Motor neuron (in vitro differentiated cells): Measurements from ENCODE around the gene TCF19. TPM values are rescaled to one million over a fixed set of nuclear protein-coding genes. Genes with fewer than 3 reads are reported as not detected.
A peak's percentile ranks its signal among the peaks of the same experiment; 100 is the strongest.

Experiments
- ATAC-seq, 8 experiments: fragments of 200-7000 bp; cut with Tn5 transposase; replicated peaks in 6 of 8; 2 replicates each; pipeline ENCODE4 v1.8.0; 2021; ENCODE audit warnings: mild to moderate bottlenecking in 8 of 8, moderate library complexity in 8 of 8
- H3K27ac ChIP-seq, 2 donors: fragments of 250-450 bp; sonication (Bioruptor Pico); 2 replicates each; pipeline ENCODE4 v1.9.0; 2021; ENCODE audit warnings: antibody characterized with exemption in 2 of 2, mild to moderate bottlenecking in 2 of 2, moderate library complexity in 1 of 2
- H3K4me1 ChIP-seq, 2 donors: fragments of 250-450 bp; sonication (Bioruptor Pico); replicated peaks in 1 of 2; 2 replicates each; pipeline ENCODE4 v1.6.1; 2021; ENCODE audit warnings: antibody characterized with exemption in 2 of 2, mild to moderate bottlenecking in 2 of 2, moderate library complexity in 1 of 2
- H3K4me3 ChIP-seq, 5 donors: fragments of 250-450 bp; sonication (Bioruptor Pico); 2 replicates each; pipeline ENCODE4 v1.9.0; 2021; ENCODE audit warnings: antibody characterized with exemption in 5 of 5, mild to moderate bottlenecking in 5 of 5, moderate library complexity in 4 of 5
- WGBS, 10 experiments: fragments of 450-650 bp; shearing (Covaris generic); methylation state at CpG; one replicate each; pipeline ENCODE4 v1.0.0; 2022; 5-methylcytosine and 5-hydroxymethylcytosine counted together
- in situ Hi-C, 9 experiments: fragments of 400-800 bp; cut with MboI; loops; one replicate each; pipeline ENCODE4 v1.15.0; 2021; ENCODE audit warnings: low sequenced_read_pairs in 9 of 9, low pct_unique_long_range_greater_than_20kb in 2 of 9; ENCODE audit not compliant: unreplicated experiment in 9 of 9
- total RNA-seq, 8 experiments: library from RNA; unstranded; fragments of 300-600 nt; gene quantifications; 2 replicates each; pipeline versions ENCODE4 v1.2.3 to v1.2.4, GENCODE V29; 2022

TCF19 gene
- total RNA-seq, 8 experiments from 2014 or later, result 0.36 to 14.7 (median 2.6) TPM

GRCh38 chr6:31210741-31211532, 52.5 kb downstream of the TCF19 start:
- H3K4me1 ChIP-seq, result peaks cover 0 to 13% of the 10 kb centered on the region in 2 donors
- H3K27ac ChIP-seq, result no peak overlapping the region
- ATAC-seq, result peak in 3 of 8 experiments; percentile 86 to 89 (median 89)
- H3K4me3 ChIP-seq, result no peak overlapping the region
- 28 to 86% (median 70%) methylated on average over 1 to 5 of the region's 5 CpGs; no CpG with 5 or more reads in 2 of the 10 experiments for WGBS, 10 experiments
- in situ Hi-C loops, result loop anchor here in 1 of 9 experiments (25.0 kb wide), 1 partner anchor 151 kb away; the partner anchor contains the start of gene HLA-B

Other genes with a start within 250 kb of the TCF19 start
- 10 to 100 TPM; 13.5 to 39.7 (median 21.0) TPM for gene VARS2, start 244.4 kb upstream of the TCF19 start, total RNA-seq
- gene SFTA2, start 226.4 kb upstream of the TCF19 start, total RNA-seq, result 1 to 10 TPM in 1 of 8 experiments, not detected in 7; 1.2 TPM
- gene MUCL3, start 217.6 kb upstream of the TCF19 start, total RNA-seq, result under 1 TPM in 6 of 8 experiments, not detected in 2; 0.05 to 0.45 (median 0.30) TPM
- under 1 TPM in 5 of 8 experiments, not detected in 3; 0.05 to 0.52 (median 0.17) TPM for gene MUC21, start 174.9 kb upstream of the TCF19 start, total RNA-seq
- under 1 TPM in 6 of 8 experiments, not detected in 2; 0.04 to 0.31 (median 0.09) TPM for gene MUC22, start 148.1 kb upstream of the TCF19 start, total RNA-seq
- gene C6orf15, start 46.0 kb upstream of the TCF19 start, total RNA-seq, result under 1 TPM in 3 of 8 experiments, not detected in 5; 0.18 to 1.00 (median 0.56) TPM
- 1 to 10 TPM in 5 of 8 experiments, under 1 TPM in 3; 0.33 to 8.0 (median 1.9) TPM for gene PSORS1C1, start 43.8 kb upstream of the TCF19 start, total RNA-seq
- under 1 TPM in 1 of 8 experiments, not detected in 7; 0.20 TPM for gene CDSN, start 38.1 kb upstream of the TCF19 start, total RNA-seq
- gene PSORS1C2, start 19.5 kb upstream of the TCF19 start, total RNA-seq, result under 1 TPM in 4 of 8 experiments, not detected in 4; 0.27 to 0.81 (median 0.72) TPM
- gene CCHCR1, start 787 bp upstream of the TCF19 start, total RNA-seq, result 10 to 100 TPM; 12.1 to 33.8 (median 15.6) TPM
- gene POU5F1, start 12.1 kb downstream of the TCF19 start, total RNA-seq, result over 10,000 TPM in 1 of 8 experiments, 1,000 to 10,000 TPM in 2, 100 to 1,000 TPM in 4, 1 to 10 TPM in 1; 3.8 to 12,640 (median 323) TPM
- gene HLA-C, start 113.5 kb downstream of the TCF19 start, total RNA-seq, result 1,000 to 10,000 TPM in 1 of 8 experiments, 100 to 1,000 TPM in 3, 10 to 100 TPM in 3, 1 to 10 TPM in 1; 9.3 to 1,124 (median 73.4) TPM
- gene HLA-B, start 198.6 kb downstream of the TCF19 start, total RNA-seq, result 1,000 to 10,000 TPM in 2 of 8 experiments, 100 to 1,000 TPM in 2, 10 to 100 TPM in 4; 32.0 to 4,986 (median 164) TPM
- gene MICA, start 245.0 kb downstream of the TCF19 start, total RNA-seq, result 10 to 100 TPM in 4 of 8 experiments, 1 to 10 TPM in 4; 4.1 to 64.5 (median 10.3) TPM